ENCODE results near the gene CD82. TPM values are rescaled to one million over a fixed set of nuclear protein-coding genes. Genes with fewer than 3 reads are reported as not detected.
A peak's percentile ranks its signal among the peaks of the same experiment; 100 is the strongest.

CD82 gene
- total and polyA plus RNA-seq, 9 donors: 6.9 to 74.9 (median 29.5) TPM

GRCh38 chr11:44622190-44622650, 56.8 kb downstream of the CD82 start:
- TF ChIP-seq POLR2A (IDR thresholded peaks at IDR 0.05): no peak
- TF ChIP-seq EP300 (IDR thresholded peaks at IDR 0.05): no peak
- TF ChIP-seq CTCF (IDR thresholded peaks at IDR 0.05): no peak
- DNase-seq: peak in 4 of 5 donors; percentile 4 to 25 (median 18)
- intact Hi-C loops (cut with DNase I): loop anchor here (5.0 to 10.0 kb wide), 6 partner anchors 103 to 483 kb away; partner anchors contain the start of gene TSPAN18 (in 2 of the 4)
- Histone ChIP-seq H3K4me3 (no peak overlapping the region), H3K4me1 (ENCODE audit: insufficient read depth) (no peaks in the 10 kb centered on the region), H3K36me3 (no peaks in the 10 kb centered on the region), H3K27ac (no peak overlapping the region), H3K27me3 (no peaks in the 10 kb centered on the region), H3K9me3 (no peaks in the 10 kb centered on the region)
- WGBS, 3 donors: 94 to 96% (median 95%) methylated on average over 4 of the region's 4 CpGs

- Histone ChIP-seq H3K9me3 (no peaks in the 10 kb centered on the region), H3K27me3 (no peaks in the 10 kb centered on the region), H3K27ac (no peak overlapping the region), H3K4me3 (no peak overlapping the region), H3K4me1 (ENCODE audit: insufficient read depth) (peaks cover under 1% of the 10 kb centered on the region), H3K36me3 (no peaks in the 10 kb centered on the region)
- peak in 4 of 5 donors; percentile 2 to 16 (median 11) for DNase-seq
- no peak for TF ChIP-seq POLR2A (IDR thresholded peaks at IDR 0.05)
- TF ChIP-seq CTCF (IDR thresholded peaks at IDR 0.05): no peak
- TF ChIP-seq EP300 (IDR thresholded peaks at IDR 0.05): no peak
- intact Hi-C loops (cut with DNase I): loop anchor here (5.0 to 10.0 kb wide), 6 partner anchors 102 to 482 kb away; partner anchors contain the start of gene TSPAN18 (in 2 of the 4)
- WGBS, 3 donors: 88 to 92% (median 90%) methylated on average over 11 of the region's 11 CpGs
Measured at GRCh38 chr11:44622721-44623258, 57.3 kb downstream of the CD82 start.

- DNase-seq: peak; percentile 3 to 27 (median 14)
- Histone ChIP-seq H3K27ac (no peak overlapping the region), H3K36me3 (no peaks in the 10 kb centered on the region), H3K27me3 (no peaks in the 10 kb centered on the region), H3K9me3 (no peaks in the 10 kb centered on the region), H3K4me3 (no peak overlapping the region), H3K4me1 (ENCODE audit: insufficient read depth) (peaks cover 6% of the 10 kb centered on the region)
- intact Hi-C loops (cut with DNase I): loop anchor here (5.0 to 10.0 kb wide), 6 partner anchors 101 to 481 kb away; partner anchors contain the start of gene TSPAN18 (in 2 of the 4)
- WGBS, 3 donors: 71 to 82% (median 76%) methylated on average over 10 of the region's 10 CpGs
- TF ChIP-seq CTCF (IDR thresholded peaks at IDR 0.05) (no peak), POLR2A (IDR thresholded peaks at IDR 0.05) (no peak), EP300 (IDR thresholded peaks at IDR 0.05) (no peak)
Measured at GRCh38 chr11:44623341-44623730, 57.9 kb downstream of the CD82 start.

- WGBS, 3 donors: 57 to 64% (median 57%) methylated on average over 8 of the region's 8 CpGs
- Histone ChIP-seq H3K27ac (no peak overlapping the region), H3K4me1 (ENCODE audit: insufficient read depth) (peaks cover 7% of the 10 kb centered on the region), H3K4me3 (no peak overlapping the region), H3K36me3 (no peaks in the 10 kb centered on the region), H3K27me3 (no peaks in the 10 kb centered on the region), H3K9me3 (no peaks in the 10 kb centered on the region)
- peak; percentile 7 to 30 (median 19) for DNase-seq
- intact Hi-C loops (cut with DNase I): loop anchor here (5.0 to 10.0 kb wide), 6 partner anchors 101 to 481 kb away; partner anchors contain the start of gene TSPAN18 (in 2 of the 4)
- TF ChIP-seq EP300 (IDR thresholded peaks at IDR 0.05) (no peak), POLR2A (IDR thresholded peaks at IDR 0.05) (no peak), CTCF (IDR thresholded peaks at IDR 0.05) (no peak)
Measured at GRCh38 chr11:44623731-44624491, 58.4 kb downstream of the CD82 start.
